ENCODE data around the gene OR10G8.

DNA sequence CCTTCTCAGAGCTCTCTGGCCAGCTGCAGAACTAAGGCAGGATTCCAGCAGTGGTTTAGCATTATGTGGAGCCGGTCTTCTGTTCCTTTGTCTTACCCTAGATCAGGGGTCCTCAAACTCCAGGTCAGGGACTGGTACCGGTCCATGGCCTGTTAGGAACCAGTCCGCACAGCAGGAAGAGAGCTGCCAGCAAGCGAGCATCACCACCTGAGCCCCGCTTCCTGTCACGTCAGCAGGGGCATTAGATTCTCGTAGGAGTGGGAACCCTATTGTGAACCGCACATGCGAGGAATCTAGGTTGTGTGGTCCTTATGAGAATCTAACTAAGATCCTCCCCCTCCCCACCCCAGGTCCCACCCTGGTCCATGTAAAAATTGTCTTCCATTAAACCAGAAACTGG, 13.0 kb downstream of the OR10G8 start:
- TF ChIP-seq CTCF (conservative IDR thresholded peaks at IDR 0.05) (no peak), EZH2 (IDR thresholded peaks at IDR 0.05; ENCODE audit: low read depth) (no peak)
